GM12801 (cell line): ENCODE results near the gene TNFAIP2.

Experiments
- CTCF ChIP-seq: IDR thresholded peaks from one replicate; pipeline ENCODE4 v1.5.1; 2011; ENCODE audit warnings: control low read depth; ENCODE audit not compliant: insufficient read length; ENCODE audit errors: extremely low read depth

Gene TNFAIP2

GRCh38 chr14:103157969-103158368, 34.7 kb downstream of the TNFAIP2 start:
- no peak for TF ChIP-seq CTCF

- TF ChIP-seq CTCF = no peak
Measured at GRCh38 chr14:103158688-103159087, 35.4 kb downstream of the TNFAIP2 start.

- TF ChIP-seq CTCF = no peak
Measured at GRCh38 chr14:103160321-103161053, 37.2 kb downstream of the TNFAIP2 start.

- TF ChIP-seq CTCF = no peak
Measured at GRCh38 chr14:103161054-103161397, 37.8 kb downstream of the TNFAIP2 start.

GRCh38 chr14:103163199-103163598, 39.9 kb downstream of the TNFAIP2 start:
- TF ChIP-seq CTCF = no peak

- TF ChIP-seq CTCF = no peak
Measured at GRCh38 chr14:103164006-103164405, 40.7 kb downstream of the TNFAIP2 start.

- no peak for TF ChIP-seq CTCF
Measured at GRCh38 chr14:103164779-103165178, 41.5 kb downstream of the TNFAIP2 start.

GRCh38 chr14:103165323-103165722, 42.1 kb downstream of the TNFAIP2 start:
- no peak for TF ChIP-seq CTCF
